ENCODE results near the gene RAB11B. TPM values are rescaled to one million over a fixed set of nuclear protein-coding genes. Genes with fewer than 3 reads are reported as not detected.

Gene RAB11B
- total and polyA plus RNA-seq, 2 of the 13 experiments (the other 11 are each of a cell fraction or from before 2014, with no cell fraction given): 6.0 to 28.4 TPM

- TF ChIP-seq ZBTB40 (IDR thresholded peaks at IDR 0.05) (no peak), ZBTB40 (CRISPR knock-in tag; IDR thresholded peaks at IDR 0.05) (no peak), CREB1 (IDR thresholded peaks at IDR 0.05) (peak; percentile 81), CREB1 (CRISPR knock-in tag; IDR thresholded peaks at IDR 0.05) (peak; percentile 68), ZFP36 (IDR thresholded peaks at IDR 0.05; ENCODE audit: borderline replicate concordance, low read depth, low read length, partially characterized antibody) (no peak), ZNF513 (CRISPR knock-in tag; conservative IDR thresholded peaks at IDR 0.05) (no peak), EHMT2 (IDR thresholded peaks at IDR 0.05; ENCODE audit: borderline replicate concordance, low read depth, low read length) (no peak), ZNF205 (CRISPR knock-in tag; IDR thresholded peaks at IDR 0.05) (no peak), MYPOP (CRISPR knock-in tag; IDR thresholded peaks at IDR 0.05) (peak; percentile 24; the same call in 1 of the 2 replicates), RNF2 (conservative IDR thresholded peaks at IDR 0.05; ENCODE audit: low read depth) (no peak), ZNF512B (CRISPR knock-in tag; IDR thresholded peaks at IDR 0.05; ENCODE audit: borderline replicate concordance) (no peak), ZFX (CRISPR knock-in tag; IDR thresholded peaks at IDR 0.05; ENCODE audit: low read depth) (peak; percentile 47; the same call in 1 of the 2 replicates), PAF1 (CRISPR knock-in tag; IDR thresholded peaks at IDR 0.05) (no peak), CBFB (CRISPR knock-in tag; IDR thresholded peaks at IDR 0.05) (no peak), ATF7 (IDR thresholded peaks at IDR 0.05) (peak; percentile 59), ATF7 (CRISPR knock-in tag; IDR thresholded peaks at IDR 0.05) (0 out of 2 replicates have a peak, but pooled peaks have one; percentile 49)
Measured at GRCh38 chr19:8423817-8424223, 33.7 kb downstream of the RAB11B start (continued).
